GM13977 (cell line): Measurements from ENCODE around the gene ZNF726.
"Not testable (repeated sequence)": the region's sequence is repeated elsewhere in the genome, so short reads cannot be mapped to it uniquely, and the experiment has no call there.

Experiments
- DNase-seq: peaks from one replicate; pipeline ENCODE4 v3.0.0; 2012; ENCODE audit warnings: low spot score
- CTCF ChIP-seq: IDR thresholded peaks from 2 replicates; pipeline ENCODE4 v1.5.1; 2012; ENCODE audit warnings: mild to moderate bottlenecking, control low read depth; ENCODE audit not compliant: insufficient read depth; ENCODE audit errors: extremely low read depth, missing control alignments
- in situ Hi-C: fragments of 300-500 bp; cut with MboI; formaldehyde crosslinking; loops from one replicate; pipeline ENCODE4 v1.12.0; 2022; ENCODE audit warnings: low sequenced_read_pairs, low pct_unique_long_range_greater_than_20kb, mixed read lengths, inconsistent platforms; ENCODE audit not compliant: unreplicated experiment

ZNF726 gene

GRCh38 chr19:23914402-23915286 is at the start of gene ZNF726:
Gene ZNF726, plus strand, starts transcription at chr19:23914886. Its CDS starts 109 bp downstream, at chr19:23914995.
- no peak for TF ChIP-seq CTCF
- in situ Hi-C loops, result no loop called here
- peak; percentile 66 for DNase-seq

GRCh38 chr19:23867895-23868294 is 46.8 kb upstream of the ZNF726 start:
- in situ Hi-C loops, result no loop called here
- no peak for DNase-seq
- TF ChIP-seq CTCF, result no peak

DNA sequence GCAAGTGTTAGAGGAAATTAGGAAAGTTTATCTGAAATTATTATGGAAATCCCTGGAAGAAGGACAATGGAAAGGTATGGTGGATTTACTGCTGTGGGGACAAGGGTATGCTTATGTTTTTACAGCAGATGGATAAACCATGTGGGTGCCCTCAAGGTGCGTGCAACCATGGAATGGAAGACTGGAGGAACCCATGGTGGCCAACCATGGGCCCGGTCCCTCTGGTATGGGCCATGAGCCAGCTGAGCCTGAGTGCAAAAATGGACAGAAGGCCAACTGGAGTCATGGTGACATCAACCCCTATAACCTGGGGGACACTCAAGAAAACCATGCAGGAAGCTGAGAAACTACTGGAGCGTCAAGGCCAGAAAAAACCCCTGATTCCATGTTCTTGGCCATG is 46.1 kb upstream of the ZNF726 start:
- TF ChIP-seq CTCF, result no peak
- no peak for DNase-seq
- in situ Hi-C loops, result no loop called here

DNA sequence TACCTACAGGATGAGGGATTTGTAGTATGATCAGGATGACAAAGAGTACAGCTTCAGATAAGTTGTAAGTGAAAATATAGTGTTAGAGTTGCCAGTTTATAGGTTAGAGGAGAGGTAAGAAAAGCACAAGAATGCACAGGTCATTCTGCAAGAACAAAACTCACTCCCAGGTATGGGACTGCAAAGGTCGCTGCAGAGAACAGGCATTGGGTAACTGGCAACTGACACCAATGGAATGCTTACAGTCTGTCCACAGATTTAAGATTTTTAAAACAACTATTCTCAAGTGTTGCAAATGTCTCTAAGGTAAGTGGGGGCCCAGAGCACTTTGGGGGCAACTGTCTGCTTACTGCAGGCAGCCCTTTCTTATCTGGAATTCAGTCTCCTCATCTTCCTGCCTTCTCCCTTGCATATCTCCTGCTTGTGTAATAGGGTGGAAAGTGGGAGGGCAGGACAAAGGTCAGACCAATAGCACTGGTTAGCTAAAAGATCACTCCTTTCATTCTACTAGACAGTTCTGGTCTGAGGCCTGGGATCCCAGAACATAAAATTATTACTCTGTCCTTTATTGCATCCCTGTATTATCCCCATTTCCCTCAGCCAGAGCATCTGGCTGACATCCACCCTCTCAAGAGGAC is 42.3 kb upstream of the ZNF726 start:
- no peak for TF ChIP-seq CTCF
- no peak for DNase-seq
- in situ Hi-C loops, result loop anchor here (5.0 kb wide), 1 partner anchor 95 kb away; no protein-coding TSS in a partner anchor

- TF ChIP-seq CTCF, result no peak
- in situ Hi-C loops, result no loop called here
- no peak for DNase-seq
Measured at GRCh38 chr19:23876261-23876660, 38.4 kb upstream of the ZNF726 start.

- in situ Hi-C loops, DNase-seq: not testable (repeated sequence)
Measured at GRCh38 chr19:23876756-23877155, 37.9 kb upstream of the ZNF726 start.

DNA sequence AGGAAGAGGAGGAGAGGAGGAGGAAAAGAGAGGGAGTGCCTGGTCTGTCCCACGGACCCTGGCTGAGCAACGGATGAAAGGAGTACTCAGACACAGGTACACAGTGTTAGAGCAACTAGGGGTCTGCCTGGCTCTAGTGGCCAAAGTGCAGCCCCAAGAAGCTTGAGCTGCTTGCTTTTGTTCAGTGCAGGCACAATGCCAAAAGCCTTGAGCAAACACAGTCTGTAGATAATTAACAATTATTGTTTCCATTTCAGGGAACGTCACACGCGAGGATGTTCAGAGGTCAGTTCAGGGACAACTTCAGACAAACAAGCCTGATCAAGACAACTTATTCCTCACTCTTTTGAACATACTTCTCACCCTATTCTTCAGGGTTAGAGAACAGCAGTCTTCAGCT is 32.2 kb upstream of the ZNF726 start:
- DNase-seq, result no peak
- no peak for TF ChIP-seq CTCF
- in situ Hi-C loops, result no loop called here
